Measurements from ENCODE around the gene CHN1.

GRCh38 chr2:175017618-175018414, 12.6 kb upstream of the CHN1 start:
- no peak for TF ChIP-seq EZH2 (IDR thresholded peaks at IDR 0.05; ENCODE audit: low read length)
- TF ChIP-seq CTCF (optimal IDR thresholded peaks at IDR 0.05 in 1 of 3, IDR thresholded peaks at IDR 0.05 in 1 of 3, conservative IDR thresholded peaks at IDR 0.05 in 1 of 3; ENCODE audit: extremely low read depth in 1 of 3, insufficient read depth in 2 of 3, low read length in 3 of 3): no peak
